Ectodermal cell (in vitro differentiated cells): ENCODE measurements around the gene FJX1.

Experiments used
- H3K27ac ChIP-seq: 2 replicates; pipeline ENCODE4 v1.7.0; 2013; ENCODE audit warnings: mild to moderate bottlenecking, low read depth, low read length; ENCODE audit not compliant: insufficient read depth, poor library complexity, severe bottlenecking
- H3K27me3 ChIP-seq: 2 replicates; pipeline ENCODE4 v1.7.0; 2013; ENCODE audit warnings: mild to moderate bottlenecking, low read length; ENCODE audit not compliant: insufficient read depth, control insufficient read depth, poor library complexity, severe bottlenecking
- H3K36me3 ChIP-seq: one replicate; pipeline ENCODE4 v1.7.0; 2013; ENCODE audit warnings: low read length; ENCODE audit not compliant: control insufficient read depth, insufficient read depth
- H3K4me1 ChIP-seq: one replicate; pipeline ENCODE4 v1.7.0; 2013; ENCODE audit warnings: low read length; ENCODE audit not compliant: control insufficient read depth, insufficient read depth
- H3K4me3 ChIP-seq: 2 replicates; pipeline ENCODE4 v1.7.0; 2013; ENCODE audit warnings: low read depth, low read length, control low read depth; ENCODE audit not compliant: insufficient read depth
- H3K9me3 ChIP-seq: 2 replicates; pipeline ENCODE4 v1.7.0; 2013; ENCODE audit warnings: mild to moderate bottlenecking, low read length, moderate library complexity; ENCODE audit not compliant: control insufficient read depth
- WGBS, 2 experiments: methylation state at CpG; one replicate each; pipeline ENCODE4 v1.1.7; 2013; ENCODE audit warnings: missing lambda C conversion rate in 2 of 2; 5-methylcytosine and 5-hydroxymethylcytosine counted together

The FJX1 gene

GRCh38 chr11:35586222-35586621, 32.0 kb upstream of the FJX1 start:
- no peak overlapping the region for H3K27ac ChIP-seq
- no peaks in the 10 kb centered on the region for H3K4me1 ChIP-seq
- H3K4me3 ChIP-seq, result no peak overlapping the region
- no peaks in the 10 kb centered on the region for H3K9me3 ChIP-seq
- H3K36me3 ChIP-seq, result no peaks in the 10 kb centered on the region
- no peaks in the 10 kb centered on the region for H3K27me3 ChIP-seq
- WGBS, 2 experiments, result 95 to 99% methylated on average over 3 of the region's 3 CpGs

GRCh38 chr11:35587972-35588371, 30.3 kb upstream of the FJX1 start:
- Histone ChIP-seq H3K36me3 (no peaks in the 10 kb centered on the region), H3K4me1 (no peaks in the 10 kb centered on the region), H3K4me3 (no peak overlapping the region), H3K27ac (no peak overlapping the region), H3K9me3 (no peaks in the 10 kb centered on the region), H3K27me3 (no peaks in the 10 kb centered on the region)
- 94 to 98% methylated on average over 3 of the region's 3 CpGs for WGBS, 2 experiments

- no peak overlapping the region for H3K27ac ChIP-seq
- H3K27me3 ChIP-seq, result no peaks in the 10 kb centered on the region
- 72 to 79% methylated on average over 3 of the region's 4 CpGs for WGBS, 2 experiments
- no peaks in the 10 kb centered on the region for H3K4me1 ChIP-seq
- no peaks in the 10 kb centered on the region for H3K36me3 ChIP-seq
- no peak overlapping the region for H3K4me3 ChIP-seq
- no peaks in the 10 kb centered on the region for H3K9me3 ChIP-seq
Measured at GRCh38 chr11:35588627-35589026, 29.6 kb upstream of the FJX1 start.

- Histone ChIP-seq H3K36me3 (no peaks in the 10 kb centered on the region), H3K27ac (no peak overlapping the region), H3K9me3 (no peaks in the 10 kb centered on the region), H3K4me1 (no peaks in the 10 kb centered on the region), H3K27me3 (no peaks in the 10 kb centered on the region), H3K4me3 (no peak overlapping the region)
- 95 to 96% methylated on average over 4 of the region's 4 CpGs for WGBS, 2 experiments
Measured at GRCh38 chr11:35589281-35589680, 29.0 kb upstream of the FJX1 start.

- no peaks in the 10 kb centered on the region for H3K27me3 ChIP-seq
- H3K27ac ChIP-seq, result no peak overlapping the region
- H3K9me3 ChIP-seq, result no peaks in the 10 kb centered on the region
- H3K4me1 ChIP-seq, result no peaks in the 10 kb centered on the region
- H3K36me3 ChIP-seq, result no peaks in the 10 kb centered on the region
- H3K4me3 ChIP-seq, result no peak overlapping the region
Measured at GRCh38 chr11:35590412-35590811, 27.8 kb upstream of the FJX1 start.

- Histone ChIP-seq H3K27ac (no peak overlapping the region), H3K27me3 (no peaks in the 10 kb centered on the region), H3K9me3 (no peaks in the 10 kb centered on the region), H3K4me3 (no peak overlapping the region), H3K36me3 (no peaks in the 10 kb centered on the region), H3K4me1 (no peaks in the 10 kb centered on the region)
Measured at GRCh38 chr11:35593143-35593542, 25.1 kb upstream of the FJX1 start.

- H3K4me1 ChIP-seq, result no peaks in the 10 kb centered on the region
- no peaks in the 10 kb centered on the region for H3K36me3 ChIP-seq
- H3K27me3 ChIP-seq, result no peaks in the 10 kb centered on the region
- no peak overlapping the region for H3K4me3 ChIP-seq
- 89% methylated on average over 2 of the region's 2 CpGs for WGBS, 2 experiments
- H3K9me3 ChIP-seq, result no peaks in the 10 kb centered on the region
- no peak overlapping the region for H3K27ac ChIP-seq
Measured at GRCh38 chr11:35594680-35595079, 23.6 kb upstream of the FJX1 start.

GRCh38 chr11:35598254-35599125, 19.8 kb upstream of the FJX1 start:
- 93 to 97% methylated on average over 3 of the region's 3 CpGs for WGBS, 2 experiments
- H3K4me3 ChIP-seq, result no peak overlapping the region
- no peaks in the 10 kb centered on the region for H3K36me3 ChIP-seq
- no peak overlapping the region for H3K27ac ChIP-seq
- no peaks in the 10 kb centered on the region for H3K4me1 ChIP-seq
- H3K27me3 ChIP-seq, result no peaks in the 10 kb centered on the region
- H3K9me3 ChIP-seq, result no peaks in the 10 kb centered on the region

- Histone ChIP-seq H3K27ac (no peak overlapping the region), H3K9me3 (no peaks in the 10 kb centered on the region), H3K36me3 (no peaks in the 10 kb centered on the region), H3K27me3 (no peaks in the 10 kb centered on the region), H3K4me1 (no peaks in the 10 kb centered on the region), H3K4me3 (no peak overlapping the region)
- WGBS, 2 experiments, result 92 to 93% methylated on average over 4 of the region's 4 CpGs
Measured at GRCh38 chr11:35600331-35600838, 17.9 kb upstream of the FJX1 start.

- Histone ChIP-seq H3K27me3 (no peaks in the 10 kb centered on the region), H3K27ac (no peak overlapping the region), H3K36me3 (no peaks in the 10 kb centered on the region), H3K4me1 (no peaks in the 10 kb centered on the region), H3K9me3 (no peaks in the 10 kb centered on the region), H3K4me3 (no peak overlapping the region)
- WGBS, 2 experiments, result 93 to 94% methylated on average over 5 of the region's 5 CpGs
Measured at GRCh38 chr11:35602160-35602793, 16.0 kb upstream of the FJX1 start.
